ENCODE data around the gene PPFIA2. TPM values are rescaled to one million over a fixed set of nuclear protein-coding genes. Genes with fewer than 3 reads are reported as not detected.

Gene PPFIA2
- polyA plus RNA-seq, 1 donor from 2014 or later: 65.3 TPM

DNA sequence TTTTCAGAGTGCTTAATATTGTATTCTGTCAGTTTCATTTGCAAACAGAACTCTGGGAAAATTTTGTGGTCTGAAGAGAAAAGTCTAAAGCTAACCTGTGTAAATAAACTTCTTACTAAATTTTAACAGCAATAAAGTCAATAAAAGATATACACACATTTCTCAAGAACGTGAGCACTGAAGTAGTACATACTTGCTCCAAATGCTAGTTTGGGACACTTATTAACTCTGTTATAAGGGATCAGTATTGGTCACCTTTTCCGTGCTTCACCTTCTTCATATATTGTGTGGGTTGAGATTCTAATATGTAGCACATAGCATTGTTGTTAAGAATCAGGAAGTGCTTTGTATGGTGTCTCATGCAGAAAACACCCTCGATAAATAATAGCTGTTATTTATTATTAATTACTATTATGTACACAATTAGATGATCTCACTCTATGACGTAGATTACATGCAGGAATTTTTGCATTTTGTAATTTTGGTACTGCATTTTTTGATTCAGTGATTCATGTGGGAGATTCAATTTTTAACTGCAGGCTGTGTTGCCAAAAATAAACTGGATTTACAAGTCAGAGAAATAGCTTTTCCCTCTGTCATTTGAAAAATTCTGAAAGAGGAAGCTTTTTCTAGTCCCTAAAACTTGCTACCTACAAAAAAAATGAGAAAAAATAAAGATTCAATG is 380.4 kb downstream of the PPFIA2 start:
- Histone ChIP-seq H3F3A (ENCODE audit: insufficient read depth, low read length, poor library complexity, severe bottlenecking) (no peaks in the 10 kb centered on the region), H3K9ac (ENCODE audit: low read length) (no peak overlapping the region), H3K79me2 (replicated peaks; ENCODE audit: insufficient read depth, low read length) (no peaks in the 10 kb centered on the region), H3K4me2 (ENCODE audit: low read length) (no peak overlapping the region), H3K9me2 (ENCODE audit: insufficient read depth, low read length) (no peaks in the 10 kb centered on the region), H3K4me3 (ENCODE audit: low read length) (no peak overlapping the region), H4K20me1 (ENCODE audit: insufficient read depth) (no peaks in the 10 kb centered on the region), H3K27me3 (ENCODE audit: insufficient read depth, low read depth, low read length) (no peaks in the 10 kb centered on the region), H3K27ac (ENCODE audit: low read length) (no peak overlapping the region), H3K9me3 (ENCODE audit: low read length) (no peaks in the 10 kb centered on the region), H3K36me3 (ENCODE audit: insufficient read depth, low read length) (peaks cover 6% of the 10 kb centered on the region), H2AFZ (ENCODE audit: low read depth, low read length) (no peak overlapping the region)
- TF ChIP-seq RAD21 (conservative IDR thresholded peaks at IDR 0.05) (no peak), POLR2AphosphoS5 (IDR thresholded peaks at IDR 0.05) (no peak)
- TF ChIP-seq, protein P1, sequence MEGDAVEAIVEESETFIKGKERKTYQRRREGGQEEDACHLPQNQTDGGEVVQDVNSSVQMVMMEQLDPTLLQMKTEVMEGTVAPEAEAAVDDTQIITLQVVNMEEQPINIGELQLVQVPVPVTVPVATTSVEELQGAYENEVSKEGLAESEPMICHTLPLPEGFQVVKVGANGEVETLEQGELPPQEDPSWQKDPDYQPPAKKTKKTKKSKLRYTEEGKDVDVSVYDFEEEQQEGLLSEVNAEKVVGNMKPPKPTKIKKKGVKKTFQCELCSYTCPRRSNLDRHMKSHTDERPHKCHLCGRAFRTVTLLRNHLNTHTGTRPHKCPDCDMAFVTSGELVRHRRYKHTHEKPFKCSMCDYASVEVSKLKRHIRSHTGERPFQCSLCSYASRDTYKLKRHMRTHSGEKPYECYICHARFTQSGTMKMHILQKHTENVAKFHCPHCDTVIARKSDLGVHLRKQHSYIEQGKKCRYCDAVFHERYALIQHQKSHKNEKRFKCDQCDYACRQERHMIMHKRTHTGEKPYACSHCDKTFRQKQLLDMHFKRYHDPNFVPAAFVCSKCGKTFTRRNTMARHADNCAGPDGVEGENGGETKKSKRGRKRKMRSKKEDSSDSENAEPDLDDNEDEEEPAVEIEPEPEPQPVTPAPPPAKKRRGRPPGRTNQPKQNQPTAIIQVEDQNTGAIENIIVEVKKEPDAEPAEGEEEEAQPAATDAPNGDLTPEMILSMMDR (IDR thresholded peaks at IDR 0.05; ENCODE audit: poor library complexity, severe bottlenecking): no peak

DNA sequence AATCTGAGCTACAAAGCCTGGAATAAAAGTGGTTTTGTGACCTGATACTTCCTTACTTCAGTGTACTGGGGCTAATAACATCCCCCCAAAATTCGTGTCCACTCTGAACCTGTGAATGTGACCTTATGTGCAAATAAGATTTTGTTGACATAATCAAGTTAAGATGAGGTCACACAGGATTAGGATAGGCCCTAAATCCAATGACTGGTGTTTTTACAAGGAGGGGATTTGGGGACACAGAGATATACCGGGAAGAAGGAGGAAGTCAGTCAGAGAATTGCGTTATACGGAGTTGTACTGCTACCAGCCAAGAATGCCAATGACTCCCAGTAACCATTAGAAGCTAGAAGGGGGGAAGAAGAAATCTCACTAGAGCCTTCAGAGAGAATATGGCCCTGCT is 381.4 kb downstream of the PPFIA2 start:
- Histone ChIP-seq H3K27me3 (ENCODE audit: insufficient read depth, low read depth, low read length) (no peaks in the 10 kb centered on the region), H2AFZ (ENCODE audit: low read depth, low read length) (no peak overlapping the region), H3K4me3 (ENCODE audit: low read length) (no peak overlapping the region), H4K20me1 (ENCODE audit: insufficient read depth) (no peaks in the 10 kb centered on the region), H3K9me3 (ENCODE audit: low read length) (no peaks in the 10 kb centered on the region), H3K79me2 (replicated peaks; ENCODE audit: insufficient read depth, low read length) (no peaks in the 10 kb centered on the region), H3K27ac (ENCODE audit: low read length) (no peak overlapping the region), H3K4me2 (ENCODE audit: low read length) (no peak overlapping the region), H3K9me2 (ENCODE audit: insufficient read depth, low read length) (no peaks in the 10 kb centered on the region), H3K9ac (ENCODE audit: low read length) (no peak overlapping the region), H3K36me3 (ENCODE audit: insufficient read depth, low read length) (peaks cover 6% of the 10 kb centered on the region), H3F3A (ENCODE audit: insufficient read depth, low read length, poor library complexity, severe bottlenecking) (no peaks in the 10 kb centered on the region)
- TF ChIP-seq MXI1 (conservative IDR thresholded peaks at IDR 0.05; ENCODE audit: poor library complexity, severe bottlenecking) (no peak), EZH2 (IDR thresholded peaks at IDR 0.05; ENCODE audit: borderline replicate concordance, insufficient read depth, low read length, poor library complexity, severe bottlenecking) (no peak), SMC3 (conservative IDR thresholded peaks at IDR 0.05; ENCODE audit: poor library complexity) (no peak), TAF1 (IDR thresholded peaks at IDR 0.05; ENCODE audit: low read depth) (no peak), RAD21 (conservative IDR thresholded peaks at IDR 0.05) (no peak), POLR2AphosphoS5 (IDR thresholded peaks at IDR 0.05) (no peak), EP300 (conservative IDR thresholded peaks at IDR 0.05; ENCODE audit: poor library complexity, severe bottlenecking) (no peak)
- TF ChIP-seq, protein P2, sequence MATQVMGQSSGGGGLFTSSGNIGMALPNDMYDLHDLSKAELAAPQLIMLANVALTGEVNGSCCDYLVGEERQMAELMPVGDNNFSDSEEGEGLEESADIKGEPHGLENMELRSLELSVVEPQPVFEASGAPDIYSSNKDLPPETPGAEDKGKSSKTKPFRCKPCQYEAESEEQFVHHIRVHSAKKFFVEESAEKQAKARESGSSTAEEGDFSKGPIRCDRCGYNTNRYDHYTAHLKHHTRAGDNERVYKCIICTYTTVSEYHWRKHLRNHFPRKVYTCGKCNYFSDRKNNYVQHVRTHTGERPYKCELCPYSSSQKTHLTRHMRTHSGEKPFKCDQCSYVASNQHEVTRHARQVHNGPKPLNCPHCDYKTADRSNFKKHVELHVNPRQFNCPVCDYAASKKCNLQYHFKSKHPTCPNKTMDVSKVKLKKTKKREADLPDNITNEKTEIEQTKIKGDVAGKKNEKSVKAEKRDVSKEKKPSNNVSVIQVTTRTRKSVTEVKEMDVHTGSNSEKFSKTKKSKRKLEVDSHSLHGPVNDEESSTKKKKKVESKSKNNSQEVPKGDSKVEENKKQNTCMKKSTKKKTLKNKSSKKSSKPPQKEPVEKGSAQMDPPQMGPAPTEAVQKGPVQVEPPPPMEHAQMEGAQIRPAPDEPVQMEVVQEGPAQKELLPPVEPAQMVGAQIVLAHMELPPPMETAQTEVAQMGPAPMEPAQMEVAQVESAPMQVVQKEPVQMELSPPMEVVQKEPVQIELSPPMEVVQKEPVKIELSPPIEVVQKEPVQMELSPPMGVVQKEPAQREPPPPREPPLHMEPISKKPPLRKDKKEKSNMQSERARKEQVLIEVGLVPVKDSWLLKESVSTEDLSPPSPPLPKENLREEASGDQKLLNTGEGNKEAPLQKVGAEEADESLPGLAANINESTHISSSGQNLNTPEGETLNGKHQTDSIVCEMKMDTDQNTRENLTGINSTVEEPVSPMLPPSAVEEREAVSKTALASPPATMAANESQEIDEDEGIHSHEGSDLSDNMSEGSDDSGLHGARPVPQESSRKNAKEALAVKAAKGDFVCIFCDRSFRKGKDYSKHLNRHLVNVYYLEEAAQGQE (IDR thresholded peaks at IDR 0.05; ENCODE audit: borderline replicate concordance): no peak
- TF ChIP-seq, protein P1 (IDR thresholded peaks at IDR 0.05; ENCODE audit: poor library complexity, severe bottlenecking): no peak

Measured in neural cell (in vitro differentiated cells).